HUES6 (cell line): ENCODE measurements around the gene CLCC1.
"Not testable (repeated sequence)": the region's sequence is repeated elsewhere in the genome, so short reads cannot be mapped to it uniquely, and the experiment has no call there.

Source experiments
- H3K27ac ChIP-seq: 2 replicates; pipeline ENCODE4 v1.7.0; 2013; ENCODE audit warnings: low read depth, mild to moderate bottlenecking, low read length, inconsistent platforms
- H3K27me3 ChIP-seq: 2 replicates; pipeline ENCODE4 v1.6.1; 2013; ENCODE audit warnings: low read length; ENCODE audit not compliant: control insufficient read depth, insufficient read depth
- H3K36me3 ChIP-seq: 2 replicates; pipeline ENCODE4 v1.6.1; 2013; ENCODE audit warnings: low read length; ENCODE audit not compliant: control insufficient read depth, insufficient read depth
- H3K4me1 ChIP-seq: 2 replicates; pipeline ENCODE4 v1.6.1; 2013; ENCODE audit warnings: low read length; ENCODE audit not compliant: control insufficient read depth, insufficient read depth
- H3K4me3 ChIP-seq: 2 replicates; pipeline ENCODE4 v1.5.1; 2013; ENCODE audit warnings: low read depth, low read length
- H3K9ac ChIP-seq: one replicate; pipeline ENCODE4 v1.6.1; 2013; ENCODE audit warnings: mild to moderate bottlenecking, low read length
- H3K9me3 ChIP-seq: 2 replicates; pipeline ENCODE4 v1.6.1; 2013; ENCODE audit warnings: low read depth, low read length; ENCODE audit not compliant: control insufficient read depth, insufficient read depth

The CLCC1 gene

DNA sequence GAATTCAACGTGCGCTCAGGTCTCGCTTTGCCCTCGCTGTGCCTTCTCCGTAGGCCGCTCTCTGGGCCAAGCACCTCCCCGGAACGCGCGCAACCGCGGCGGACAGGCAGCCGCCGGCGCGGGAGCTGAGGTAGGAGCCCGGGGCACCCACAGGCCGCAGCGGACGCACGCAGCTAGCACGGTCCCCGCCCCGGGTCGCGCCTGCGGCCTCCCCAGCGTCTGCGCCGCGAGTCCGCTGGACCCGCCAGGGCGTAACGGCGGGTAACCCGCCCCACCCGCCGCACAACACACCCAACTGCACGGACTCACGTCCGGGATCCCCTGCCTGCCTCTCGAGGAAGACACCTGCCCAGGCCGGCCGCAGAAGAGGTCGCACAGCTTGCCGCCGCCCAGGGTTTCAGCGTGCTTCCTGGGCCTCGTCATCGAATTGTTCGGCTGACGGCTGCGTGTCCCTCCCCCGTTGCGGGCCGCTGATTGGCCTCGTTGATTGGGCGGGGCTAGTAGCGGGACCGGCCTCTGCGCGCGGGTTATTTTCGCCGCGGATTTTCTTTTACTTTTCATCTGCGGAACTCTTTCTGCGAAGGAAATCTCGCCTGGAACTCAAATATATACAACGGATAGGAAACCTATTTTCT is at the start of gene CLCC1:
Gene CLCC1 (minus strand): TSS at position 433 of the 635 bp plus-strand sequence. CDS start 13,047 bp downstream, outside the sequence.
- Histone ChIP-seq H3K9me3 (no peaks in the 10 kb centered on the region), H3K36me3 (no peaks in the 10 kb centered on the region; the same call in 1 of the 2 replicates), H3K4me3 (peak within 1 kb of the TSS; percentile 72), H3K27ac (peak within 1 kb of the TSS; percentile 66; the same call in 1 of the 2 replicates), H3K27me3 (0 out of 2 replicates have a peak, but pooled peaks cover 4% of the 10 kb centered on the region), H3K4me1 (peaks cover 6% of the 10 kb centered on the region), H3K9ac (peak within 1 kb of the TSS; percentile 80)

- H3K4me3 ChIP-seq, result no peak overlapping the region
- no peaks in the 10 kb centered on the region for H3K27me3 ChIP-seq
- H3K27ac ChIP-seq, result no peak overlapping the region
- H3K9ac ChIP-seq, result no peak overlapping the region
- H3K4me1 ChIP-seq, result no peaks in the 10 kb centered on the region
- peaks cover 10% of the 10 kb centered on the region for H3K36me3 ChIP-seq
- H3K9me3 ChIP-seq, result no peaks in the 10 kb centered on the region
Observed at GRCh38 chr1:109011335-109011734, 48.1 kb upstream of the CLCC1 start.

- not testable (repeated sequence) for H3K4me1 ChIP-seq, H3K4me3 ChIP-seq, H3K9ac ChIP-seq, H3K27me3 ChIP-seq, H3K27ac ChIP-seq, H3K9me3 ChIP-seq
- peaks cover 13% of the 10 kb centered on the region for H3K36me3 ChIP-seq
Observed at GRCh38 chr1:108996622-108997021, 33.3 kb upstream of the CLCC1 start.

DNA sequence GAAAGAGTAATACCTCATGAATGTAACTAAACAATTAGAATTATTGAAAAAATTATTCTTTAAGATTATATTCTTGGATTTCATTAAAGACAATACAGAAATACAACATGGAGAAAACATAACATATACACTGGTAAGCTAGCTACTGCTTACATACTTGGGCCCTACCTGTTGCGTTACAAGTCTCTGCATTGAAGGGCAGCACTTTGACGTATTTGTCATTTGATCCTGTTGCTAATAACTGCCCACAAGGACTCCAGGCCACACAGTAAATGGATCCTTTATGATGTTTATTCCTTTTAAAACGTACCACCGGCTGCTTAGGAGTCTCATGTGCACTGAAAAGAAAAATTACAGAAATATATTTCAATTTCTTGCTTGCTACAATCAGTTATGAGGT is 19.8 kb upstream of the CLCC1 start:
- Histone ChIP-seq H3K27me3 (no peaks in the 10 kb centered on the region), H3K27ac (no peak overlapping the region), H3K9me3 (0 out of 2 replicates have a peak, but pooled peaks cover 7% of the 10 kb centered on the region), H3K36me3 (peaks cover 24% of the 10 kb centered on the region), H3K4me3 (no peak overlapping the region), H3K9ac (no peak overlapping the region), H3K4me1 (no peaks in the 10 kb centered on the region)

GRCh38 chr1:108976658-108977057 is 13.4 kb upstream of the CLCC1 start:
- H3K36me3 ChIP-seq, result peaks cover 23% of the 10 kb centered on the region
- no peaks in the 10 kb centered on the region for H3K4me1 ChIP-seq
- no peak overlapping the region for H3K9ac ChIP-seq
- H3K27me3 ChIP-seq, result no peaks in the 10 kb centered on the region
- H3K4me3 ChIP-seq, result no peak overlapping the region
- no peak overlapping the region for H3K27ac ChIP-seq
- H3K9me3 ChIP-seq, result 0 out of 2 replicates have a peak, but pooled peaks cover 7% of the 10 kb centered on the region

DNA sequence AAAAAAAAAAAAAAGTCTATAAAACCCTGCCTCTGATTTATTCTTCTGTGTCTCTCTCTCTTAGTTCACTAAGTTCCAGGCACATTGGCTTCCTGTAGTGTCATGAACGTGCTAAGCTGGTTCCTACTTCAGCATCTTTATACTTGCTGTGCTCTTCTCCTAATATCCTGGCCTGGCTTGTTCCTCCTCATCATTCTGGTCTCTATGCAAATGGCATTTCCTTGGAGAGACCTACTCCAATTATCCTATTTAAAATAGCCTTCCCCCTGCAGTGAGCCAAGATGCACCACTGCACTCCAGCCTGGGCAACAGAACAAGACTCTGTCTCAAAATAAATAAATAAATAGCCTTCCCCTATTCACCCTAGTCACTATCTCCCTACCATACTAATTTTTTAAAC is 9.7 kb upstream of the CLCC1 start:
- Histone ChIP-seq H3K36me3 (peaks cover 21% of the 10 kb centered on the region), H3K9me3 (no peaks in the 10 kb centered on the region), H3K4me3 (no peak overlapping the region), H3K4me1 (no peaks in the 10 kb centered on the region), H3K27me3 (no peaks in the 10 kb centered on the region), H3K27ac (no peak overlapping the region), H3K9ac (no peak overlapping the region)

DNA sequence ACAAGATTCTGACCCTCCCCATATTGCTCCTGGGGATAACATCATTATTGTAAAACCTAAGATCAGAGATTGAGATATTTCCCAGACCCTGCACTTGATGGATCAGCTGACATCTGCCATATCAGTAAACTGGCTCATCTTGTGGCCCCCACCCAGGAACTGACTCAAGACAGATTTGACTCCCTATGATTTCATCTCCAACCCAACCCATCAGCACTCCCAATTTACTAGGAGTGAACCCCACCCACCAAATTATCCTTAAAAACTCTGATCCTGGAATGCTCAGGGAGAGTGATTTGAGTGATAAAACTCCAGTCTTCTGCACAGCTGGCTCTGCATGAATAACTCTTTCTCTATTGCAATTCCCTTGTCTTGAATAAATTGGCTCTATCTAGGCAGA is 6.1 kb upstream of the CLCC1 start:
- no peak overlapping the region for H3K4me3 ChIP-seq
- H3K4me1 ChIP-seq, result no peaks in the 10 kb centered on the region
- no peaks in the 10 kb centered on the region for H3K9me3 ChIP-seq
- H3K36me3 ChIP-seq, result peaks cover 13% of the 10 kb centered on the region
- H3K27ac ChIP-seq, result no peak overlapping the region
- H3K27me3 ChIP-seq, result no peaks in the 10 kb centered on the region
- H3K9ac ChIP-seq, result no peak overlapping the region

DNA sequence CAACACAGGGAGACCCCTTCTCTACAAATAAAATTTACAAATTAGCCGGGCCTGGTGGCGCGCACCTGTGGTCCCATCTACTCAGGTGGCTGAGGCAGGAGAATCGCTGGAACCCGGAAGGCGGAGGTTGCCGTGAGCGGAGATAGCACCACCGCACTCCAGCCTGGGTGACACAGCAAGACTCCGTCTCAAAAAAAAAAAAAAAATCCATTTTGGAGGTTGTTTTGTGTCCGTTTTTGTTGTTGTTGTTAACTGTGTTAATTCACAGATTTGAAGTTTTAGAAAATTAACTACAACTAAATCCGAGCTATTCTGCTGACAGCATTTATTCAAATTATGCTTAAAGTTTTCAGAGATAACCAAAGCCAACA is 618 bp downstream of the CLCC1 start:
- H3K27ac ChIP-seq, result peak overlapping the region; percentile 66; the same call in 1 of the 2 replicates
- peak overlapping the region; percentile 72 for H3K4me3 ChIP-seq
- H3K36me3 ChIP-seq, result no peaks in the 10 kb centered on the region; the same call in 1 of the 2 replicates
- H3K9ac ChIP-seq, result peak overlapping the region; percentile 80
- no peaks in the 10 kb centered on the region for H3K9me3 ChIP-seq
- 0 out of 2 replicates have a peak, but pooled peaks cover 4% of the 10 kb centered on the region for H3K27me3 ChIP-seq
- H3K4me1 ChIP-seq, result peaks cover 6% of the 10 kb centered on the region

DNA sequence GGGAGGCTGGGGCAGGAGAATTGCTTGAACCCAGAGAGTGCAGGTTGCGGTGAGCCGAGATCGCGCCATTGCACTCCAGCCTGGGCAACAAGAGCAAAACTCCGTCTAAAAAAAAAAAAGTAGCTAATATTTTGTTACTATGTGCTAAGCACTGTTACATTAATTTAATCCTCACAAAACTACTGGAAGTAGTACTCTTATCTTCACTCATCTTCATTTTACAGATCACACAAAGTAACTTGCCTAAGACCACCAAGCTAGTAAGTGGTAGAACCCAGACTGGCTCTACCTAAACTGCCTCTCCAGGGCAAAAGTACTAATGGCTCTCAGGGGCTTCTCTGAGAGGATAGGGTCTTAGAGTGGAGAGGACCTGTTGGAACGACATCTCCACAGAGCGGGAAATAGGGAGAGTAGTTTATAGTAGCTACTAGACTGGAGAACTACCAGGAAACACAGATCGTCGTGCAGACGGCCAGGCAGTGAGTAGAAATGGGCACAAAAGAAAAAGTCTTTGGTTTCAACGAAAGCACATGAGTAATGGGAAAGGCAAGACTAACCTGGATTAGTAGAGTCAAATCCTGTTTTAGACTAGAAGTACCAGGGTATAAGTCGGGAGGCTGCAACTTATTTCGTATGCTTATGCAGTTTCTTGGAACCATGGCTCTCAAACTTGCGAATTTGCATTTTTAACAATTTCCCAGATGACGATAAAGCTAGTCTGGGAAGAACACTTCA is 1.4 kb downstream of the CLCC1 start:
- Histone ChIP-seq H3K4me1 (peaks cover 6% of the 10 kb centered on the region), H3K9me3 (no peaks in the 10 kb centered on the region), H3K9ac (peak overlapping the region; percentile 80), H3K4me3 (peak overlapping the region; percentile 72), H3K27ac (no peak overlapping the region; the same call in 1 of the 2 replicates), H3K27me3 (0 out of 2 replicates have a peak, but pooled peaks cover 4% of the 10 kb centered on the region), H3K36me3 (no peaks in the 10 kb centered on the region; the same call in 1 of the 2 replicates)

DNA sequence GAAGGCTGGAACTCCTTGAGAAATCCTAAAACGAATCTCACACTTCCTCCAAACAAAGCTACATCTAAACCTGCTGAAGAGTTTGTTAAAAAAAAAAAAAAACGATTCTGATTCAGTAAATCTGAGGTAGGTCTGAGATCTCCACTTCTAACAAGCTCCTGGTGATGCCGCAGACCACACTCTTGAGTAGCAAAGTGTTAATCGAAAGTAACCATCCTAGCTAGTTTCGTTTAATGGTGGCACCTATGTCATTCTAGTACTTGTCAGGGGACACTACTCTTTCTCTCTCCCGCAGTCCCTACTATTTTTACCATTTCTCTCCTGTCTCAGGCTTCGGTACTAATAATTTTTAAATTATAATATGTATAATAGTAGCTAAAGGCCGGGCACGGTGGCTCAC is 2.1 kb downstream of the CLCC1 start:
- Histone ChIP-seq H3K36me3 (no peaks in the 10 kb centered on the region; the same call in 1 of the 2 replicates), H3K9me3 (no peaks in the 10 kb centered on the region), H3K4me1 (peaks cover 6% of the 10 kb centered on the region), H3K4me3 (no peak overlapping the region), H3K27me3 (0 out of 2 replicates have a peak, but pooled peaks cover 4% of the 10 kb centered on the region), H3K9ac (no peak overlapping the region), H3K27ac (no peak overlapping the region)

DNA sequence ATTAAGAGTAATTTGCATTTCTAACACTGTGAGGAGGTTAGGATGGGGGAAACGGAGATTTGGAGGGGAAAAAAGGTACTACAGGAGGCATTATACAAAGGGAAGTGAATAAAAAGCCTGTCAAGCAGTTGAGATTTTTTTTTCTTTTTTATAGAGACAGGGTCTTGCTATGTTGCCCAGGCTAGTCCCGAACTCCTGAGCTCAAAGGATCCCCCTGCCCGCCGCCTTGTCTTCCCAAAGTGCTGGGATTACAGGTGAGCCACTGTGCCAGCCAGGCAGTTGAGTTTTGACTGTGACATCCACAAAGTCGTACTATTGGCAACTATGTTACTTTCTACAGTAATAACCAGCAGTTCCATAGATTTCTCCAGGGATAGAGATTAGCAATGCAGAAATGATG is 2.6 kb downstream of the CLCC1 start:
- Histone ChIP-seq H3K27me3 (0 out of 2 replicates have a peak, but pooled peaks cover 4% of the 10 kb centered on the region), H3K36me3 (peaks cover 2% of the 10 kb centered on the region), H3K9me3 (no peaks in the 10 kb centered on the region), H3K4me3 (no peak overlapping the region), H3K27ac (no peak overlapping the region), H3K9ac (no peak overlapping the region), H3K4me1 (peaks cover 6% of the 10 kb centered on the region)
